IPS DF 6.9 (cell line): ENCODE data around the gene SRGAP3.
"Not testable (repeated sequence)": the region's sequence is repeated elsewhere in the genome, so short reads cannot be mapped to it uniquely, and the experiment has no call there.

Source experiments
- DNase-seq: peaks from one replicate; pipeline ENCODE4 v3.0.0-alpha.2; 2013; ENCODE audit warnings: low read depth, low spot score
- H3K27ac ChIP-seq: one replicate; pipeline ENCODE4 v1.5.1; 2013; ENCODE audit warnings: low read length, control low read depth
- H3K27me3 ChIP-seq: 2 replicates; pipeline ENCODE4 v1.6.1; 2013; ENCODE audit warnings: mild to moderate bottlenecking, low read length; ENCODE audit not compliant: control insufficient read depth, insufficient read depth
- H3K36me3 ChIP-seq: 2 replicates; pipeline ENCODE4 v1.6.1; 2013; ENCODE audit warnings: low read length; ENCODE audit not compliant: control insufficient read depth, insufficient read depth
- H3K4me1 ChIP-seq: 2 replicates; pipeline ENCODE4 v1.6.1; 2013; ENCODE audit warnings: low read length; ENCODE audit not compliant: control insufficient read depth, insufficient read depth
- H3K4me3 ChIP-seq: 2 replicates; pipeline ENCODE4 v1.5.1; 2013; ENCODE audit warnings: mild to moderate bottlenecking, low read length
- H3K9me3 ChIP-seq: 2 replicates; pipeline ENCODE4 v1.6.1; 2013; ENCODE audit warnings: low read length, inconsistent platforms; ENCODE audit not compliant: control insufficient read depth, insufficient read depth
- WGBS: extraction: QIAGEN DNeasy Blood & Tissue Kit; methylation state at CpG from one replicate; pipeline ENCODE4 v1.1.7; 2013; ENCODE audit warnings: mixed read lengths, missing lambda C conversion rate; ENCODE audit not compliant: insufficient read length, insufficient coverage; 5-methylcytosine and 5-hydroxymethylcytosine counted together

The SRGAP3 gene

GRCh38 chr3:9097495-9097894 is 152.0 kb downstream of the SRGAP3 start:
- Histone ChIP-seq H3K9me3 (no peaks in the 10 kb centered on the region), H3K27ac (no peak overlapping the region), H3K4me1 (peaks cover 4% of the 10 kb centered on the region), H3K27me3 (no peaks in the 10 kb centered on the region), H3K4me3 (no peak overlapping the region), H3K36me3 (no peaks in the 10 kb centered on the region)
- no CpG with 5 or more reads among the region's 7 CpGs for WGBS
- no peak for DNase-seq

GRCh38 chr3:9091486-9092235 is 157.8 kb downstream of the SRGAP3 start:
- Histone ChIP-seq H3K36me3 (no peaks in the 10 kb centered on the region), H3K4me1 (peaks cover 1% of the 10 kb centered on the region; the same call in 1 of the 2 replicates), H3K4me3 (no peak overlapping the region), H3K9me3 (no peaks in the 10 kb centered on the region), H3K27me3 (no peaks in the 10 kb centered on the region), H3K27ac (no peak overlapping the region)
- WGBS, result no CpG with 5 or more reads among the region's 15 CpGs
- DNase-seq, result no peak

GRCh38 chr3:9088441-9089353 is 160.7 kb downstream of the SRGAP3 start:
- Histone ChIP-seq H3K27me3 (no peaks in the 10 kb centered on the region), H3K27ac (no peak overlapping the region), H3K4me1 (peaks cover 1% of the 10 kb centered on the region; the same call in 1 of the 2 replicates), H3K36me3 (no peaks in the 10 kb centered on the region), H3K9me3 (no peaks in the 10 kb centered on the region), H3K4me3 (no peak overlapping the region; the same call in 1 of the 2 replicates)
- no CpG with 5 or more reads among the region's 12 CpGs for WGBS
- no peak for DNase-seq

GRCh38 chr3:9087831-9088413 is 161.5 kb downstream of the SRGAP3 start:
- no CpG with 5 or more reads among the region's 8 CpGs for WGBS
- DNase-seq, result no peak
- no peaks in the 10 kb centered on the region for H3K36me3 ChIP-seq

GRCh38 chr3:9085428-9085827 is 164.0 kb downstream of the SRGAP3 start:
- WGBS, result no CpG with 5 or more reads among the region's 2 CpGs
- H3K27ac ChIP-seq, DNase-seq, H3K36me3 ChIP-seq, H3K4me1 ChIP-seq, H3K9me3 ChIP-seq, H3K4me3 ChIP-seq, H3K27me3 ChIP-seq: not testable (repeated sequence)

More at GRCh38 chr3:9087831-9088413, 161.5 kb downstream of the SRGAP3 start:
- no peaks in the 10 kb centered on the region for H3K9me3 ChIP-seq
- H3K4me1 ChIP-seq, result peaks cover 1% of the 10 kb centered on the region; the same call in 1 of the 2 replicates
- H3K27me3 ChIP-seq, result no peaks in the 10 kb centered on the region
- no peak overlapping the region for H3K4me3 ChIP-seq
- no peak overlapping the region for H3K27ac ChIP-seq

- H3K4me1 ChIP-seq, result peaks cover 9% of the 10 kb centered on the region
- no CpG with 5 or more reads among the region's 1 CpG for WGBS
- H3K9me3 ChIP-seq, result no peaks in the 10 kb centered on the region
- no peak for DNase-seq
- no peaks in the 10 kb centered on the region for H3K36me3 ChIP-seq
- H3K4me3 ChIP-seq, result no peak overlapping the region
- H3K27ac ChIP-seq, result no peak overlapping the region
- no peaks in the 10 kb centered on the region for H3K27me3 ChIP-seq
Observed at GRCh38 chr3:9081184-9081818, 168.1 kb downstream of the SRGAP3 start.

GRCh38 chr3:9080163-9080562 is 169.3 kb downstream of the SRGAP3 start:
- DNase-seq, result no peak

GRCh38 chr3:9079676-9080075 is 169.8 kb downstream of the SRGAP3 start:
- WGBS, result no CpG with 5 or more reads among the region's 8 CpGs
- no peak overlapping the region for H3K27ac ChIP-seq
- no peak for DNase-seq

More at GRCh38 chr3:9080163-9080562, 169.3 kb downstream of the SRGAP3 start:
- no peaks in the 10 kb centered on the region for H3K36me3 ChIP-seq
- no peak overlapping the region for H3K27ac ChIP-seq
- WGBS, result no CpG with 5 or more reads among the region's 2 CpGs
- H3K9me3 ChIP-seq, result no peaks in the 10 kb centered on the region
- peaks cover 9% of the 10 kb centered on the region for H3K4me1 ChIP-seq
- H3K27me3 ChIP-seq, result no peaks in the 10 kb centered on the region
- no peak overlapping the region for H3K4me3 ChIP-seq

GRCh38 chr3:9078561-9079240 is 170.7 kb downstream of the SRGAP3 start:
- Histone ChIP-seq H3K27ac (no peak overlapping the region), H3K9me3 (no peaks in the 10 kb centered on the region), H3K4me3 (no peak overlapping the region), H3K27me3 (no peaks in the 10 kb centered on the region), H3K4me1 (peaks cover 9% of the 10 kb centered on the region), H3K36me3 (no peaks in the 10 kb centered on the region)
- WGBS, result no CpG with 5 or more reads among the region's 5 CpGs
- no peak for DNase-seq

More at GRCh38 chr3:9079676-9080075, 169.8 kb downstream of the SRGAP3 start:
- Histone ChIP-seq H3K27me3 (no peaks in the 10 kb centered on the region), H3K4me3 (no peak overlapping the region), H3K36me3 (no peaks in the 10 kb centered on the region), H3K4me1 (peaks cover 9% of the 10 kb centered on the region), H3K9me3 (no peaks in the 10 kb centered on the region)
